ENCODE results near the gene TSSC4. TPM values are rescaled to one million over a fixed set of nuclear protein-coding genes. Genes with fewer than 3 reads are reported as not detected.

Gene TSSC4
- total and polyA plus RNA-seq, 2 of the 13 experiments (the other 11 are each of a cell fraction or from before 2014, with no cell fraction given) = 16.2 to 58.6 TPM

GRCh38 chr11:2419638-2420501, 19.3 kb downstream of the TSSC4 start (continued):
- TF ChIP-seq JUNB (CRISPR knock-in tag; IDR thresholded peaks at IDR 0.05; ENCODE audit: borderline replicate concordance) = no peak
- TF ChIP-seq IRF2 (CRISPR knock-in tag; IDR thresholded peaks at IDR 0.05) = peak; percentile 61
- no peak for TF ChIP-seq TSC22D2 (CRISPR knock-in tag; IDR thresholded peaks at IDR 0.05; ENCODE audit: borderline replicate concordance)
- TF ChIP-seq, protein P1, sequence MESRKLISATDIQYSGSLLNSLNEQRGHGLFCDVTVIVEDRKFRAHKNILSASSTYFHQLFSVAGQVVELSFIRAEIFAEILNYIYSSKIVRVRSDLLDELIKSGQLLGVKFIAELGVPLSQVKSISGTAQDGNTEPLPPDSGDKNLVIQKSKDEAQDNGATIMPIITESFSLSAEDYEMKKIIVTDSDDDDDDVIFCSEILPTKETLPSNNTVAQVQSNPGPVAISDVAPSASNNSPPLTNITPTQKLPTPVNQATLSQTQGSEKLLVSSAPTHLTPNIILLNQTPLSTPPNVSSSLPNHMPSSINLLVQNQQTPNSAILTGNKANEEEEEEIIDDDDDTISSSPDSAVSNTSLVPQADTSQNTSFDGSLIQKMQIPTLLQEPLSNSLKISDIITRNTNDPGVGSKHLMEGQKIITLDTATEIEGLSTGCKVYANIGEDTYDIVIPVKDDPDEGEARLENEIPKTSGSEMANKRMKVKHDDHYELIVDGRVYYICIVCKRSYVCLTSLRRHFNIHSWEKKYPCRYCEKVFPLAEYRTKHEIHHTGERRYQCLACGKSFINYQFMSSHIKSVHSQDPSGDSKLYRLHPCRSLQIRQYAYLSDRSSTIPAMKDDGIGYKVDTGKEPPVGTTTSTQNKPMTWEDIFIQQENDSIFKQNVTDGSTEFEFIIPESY (CRISPR knock-in tag; IDR thresholded peaks at IDR 0.05) = peak; percentile 64
- no peak for TF ChIP-seq SMARCC2 (IDR thresholded peaks at IDR 0.05)
- peak; percentile 22; the same call in 1 of the 2 replicates for TF ChIP-seq ZFP91 (CRISPR knock-in tag; IDR thresholded peaks at IDR 0.05; ENCODE audit: borderline replicate concordance)
- no peak for TF ChIP-seq PBX2 (CRISPR knock-in tag; IDR thresholded peaks at IDR 0.05)
- TF ChIP-seq ZNF577 (CRISPR knock-in tag; IDR thresholded peaks at IDR 0.05; ENCODE audit: borderline replicate concordance, low read depth) = no peak
- TF ChIP-seq RAD21 (CRISPR knock-in tag; IDR thresholded peaks at IDR 0.05) = peak; percentile 83
- no peak for TF ChIP-seq TBX3 (IDR thresholded peaks at IDR 0.05; ENCODE audit: borderline replicate concordance)
- TF ChIP-seq, protein P2, sequence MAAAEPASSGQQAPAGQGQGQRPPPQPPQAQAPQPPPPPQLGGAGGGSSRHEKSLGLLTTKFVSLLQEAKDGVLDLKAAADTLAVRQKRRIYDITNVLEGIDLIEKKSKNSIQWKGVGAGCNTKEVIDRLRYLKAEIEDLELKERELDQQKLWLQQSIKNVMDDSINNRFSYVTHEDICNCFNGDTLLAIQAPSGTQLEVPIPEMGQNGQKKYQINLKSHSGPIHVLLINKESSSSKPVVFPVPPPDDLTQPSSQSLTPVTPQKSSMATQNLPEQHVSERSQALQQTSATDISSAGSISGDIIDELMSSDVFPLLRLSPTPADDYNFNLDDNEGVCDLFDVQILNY (CRISPR knock-in tag; conservative IDR thresholded peaks at IDR 0.05) = 0 out of 2 replicates have a peak, but pooled peaks have one; percentile 29
- no peak for TF ChIP-seq SOX6 (IDR thresholded peaks at IDR 0.05)
- TF ChIP-seq SOX6 (CRISPR knock-in tag; IDR thresholded peaks at IDR 0.05) = no peak
- TF ChIP-seq MIER2 (CRISPR knock-in tag; IDR thresholded peaks at IDR 0.05) = no peak
- TF ChIP-seq ZNF766 (CRISPR knock-in tag; IDR thresholded peaks at IDR 0.05; ENCODE audit: borderline replicate concordance) = no peak
- TF ChIP-seq ARNT (IDR thresholded peaks at IDR 0.05) = no peak
- TF ChIP-seq HDAC1 (CRISPR knock-in tag; IDR thresholded peaks at IDR 0.05) = 0 out of 2 replicates have a peak, but pooled peaks have one; percentile 25
- TF ChIP-seq GPN1 (CRISPR knock-in tag; IDR thresholded peaks at IDR 0.05; ENCODE audit: borderline replicate concordance) = no peak
- TF ChIP-seq ETV5 (CRISPR knock-in tag; IDR thresholded peaks at IDR 0.05; ENCODE audit: borderline replicate concordance) = 0 out of 2 replicates have a peak, but pooled peaks have one; percentile 18
- peak; percentile 53 for TF ChIP-seq XRCC5 (optimal IDR thresholded peaks at IDR 0.05; ENCODE audit: low read length)
- peak; percentile 75 for TF ChIP-seq TEAD3 (CRISPR knock-in tag; optimal IDR thresholded peaks at IDR 0.05; ENCODE audit: borderline replicate concordance)

Measured in HepG2 (cell line).